Upper lobe of right lung (tissue), 1 donor: ENCODE data around the gene BAD. TPM values are rescaled to one million over a fixed set of nuclear protein-coding genes. Genes with fewer than 3 reads are reported as not detected.

Source experiments
- ATAC-seq: fragments of 200-7000 bp; cut with Tn5 transposase; one replicate; pipeline ENCODE4 v1.9.1; 2020; ENCODE audit warnings: mild to moderate bottlenecking, moderate library complexity
- DNase-seq: peaks from one replicate; pipeline ENCODE4 v3.0.0-alpha.2; 2020
- H3K27ac ChIP-seq: fragments of 200-600 bp; one replicate; pipeline ENCODE4 v1.8.0; 2022
- H3K27me3 ChIP-seq: fragments of 200-600 bp; one replicate; pipeline ENCODE4 v1.8.0; 2022; ENCODE audit warnings: mild to moderate bottlenecking
- H3K36me3 ChIP-seq: fragments of 200-600 bp; one replicate; pipeline ENCODE4 v1.8.0; 2022
- H3K4me1 ChIP-seq: fragments of 200-600 bp; one replicate; pipeline ENCODE4 v1.8.0; 2022
- H3K4me3 ChIP-seq: fragments of 200-600 bp; one replicate; pipeline ENCODE4 v1.8.0; 2022; ENCODE audit warnings: mild to moderate bottlenecking
- H3K9me3 ChIP-seq: fragments of 200-600 bp; one replicate; pipeline ENCODE4 v1.8.0; 2022
- intact Hi-C: fragments of 100-400 bp; cut with DNase I; formaldehyde crosslinking; loops from one replicate; pipeline ENCODE4 v1.11.0; 2022
- total RNA-seq: library from RNA; stranded (reverse); fragmentation: NEBNext Ultra II Directional; extraction: Animal tissue kit (Norgen Biotek cat#: 25700); gene quantifications from one replicate; pipeline ENCODE4 v1.2.1, GENCODE V29; 2021
- TF ChIP-seq, protein P1 (sequence below): fragments of 200-600 bp; IDR thresholded peaks from one replicate; pipeline ENCODE4 v1.8.0; 2022; ENCODE audit warnings: antibody characterized with exemption
- donor health status: DM: no; HTN: yes; CAD: no; lungs with severe emphysema.

Gene BAD
- total RNA-seq, 1 donor from 2014 or later, result 58.9 TPM

DNA sequence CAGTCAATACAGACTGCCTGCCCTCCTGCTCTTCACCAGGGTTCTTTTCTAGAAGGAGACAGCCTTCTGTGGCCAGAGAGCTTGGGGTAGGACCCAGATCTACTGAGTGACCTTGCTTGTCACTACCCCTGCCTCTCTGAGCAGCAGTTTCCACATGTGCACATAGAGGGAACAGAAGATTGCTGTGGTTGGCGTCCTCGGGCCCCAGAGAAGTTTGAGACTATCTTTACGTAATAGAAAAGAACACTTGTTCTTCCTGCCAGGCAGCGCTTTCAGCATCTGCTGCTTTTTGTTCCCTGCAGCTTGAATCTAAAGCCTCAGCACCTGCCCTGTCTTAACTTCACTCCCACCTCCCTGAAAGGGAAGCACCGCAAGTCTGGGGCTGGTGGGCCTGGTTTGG lies 45.5 kb downstream of the BAD start:
- TF ChIP-seq, protein P1, sequence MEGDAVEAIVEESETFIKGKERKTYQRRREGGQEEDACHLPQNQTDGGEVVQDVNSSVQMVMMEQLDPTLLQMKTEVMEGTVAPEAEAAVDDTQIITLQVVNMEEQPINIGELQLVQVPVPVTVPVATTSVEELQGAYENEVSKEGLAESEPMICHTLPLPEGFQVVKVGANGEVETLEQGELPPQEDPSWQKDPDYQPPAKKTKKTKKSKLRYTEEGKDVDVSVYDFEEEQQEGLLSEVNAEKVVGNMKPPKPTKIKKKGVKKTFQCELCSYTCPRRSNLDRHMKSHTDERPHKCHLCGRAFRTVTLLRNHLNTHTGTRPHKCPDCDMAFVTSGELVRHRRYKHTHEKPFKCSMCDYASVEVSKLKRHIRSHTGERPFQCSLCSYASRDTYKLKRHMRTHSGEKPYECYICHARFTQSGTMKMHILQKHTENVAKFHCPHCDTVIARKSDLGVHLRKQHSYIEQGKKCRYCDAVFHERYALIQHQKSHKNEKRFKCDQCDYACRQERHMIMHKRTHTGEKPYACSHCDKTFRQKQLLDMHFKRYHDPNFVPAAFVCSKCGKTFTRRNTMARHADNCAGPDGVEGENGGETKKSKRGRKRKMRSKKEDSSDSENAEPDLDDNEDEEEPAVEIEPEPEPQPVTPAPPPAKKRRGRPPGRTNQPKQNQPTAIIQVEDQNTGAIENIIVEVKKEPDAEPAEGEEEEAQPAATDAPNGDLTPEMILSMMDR, result no peak
- no peak overlapping the region for H3K4me3 ChIP-seq
- peaks cover 43% of the 10 kb centered on the region for H3K4me1 ChIP-seq
- H3K27me3 ChIP-seq, result no peaks in the 10 kb centered on the region
- intact Hi-C loops, result no loop called here
- peak overlapping the region; percentile 98 for H3K27ac ChIP-seq
- DNase-seq (no peak), ATAC-seq (no peak)
- H3K36me3 ChIP-seq, result peaks cover 26% of the 10 kb centered on the region
- no peaks in the 10 kb centered on the region for H3K9me3 ChIP-seq

DNA sequence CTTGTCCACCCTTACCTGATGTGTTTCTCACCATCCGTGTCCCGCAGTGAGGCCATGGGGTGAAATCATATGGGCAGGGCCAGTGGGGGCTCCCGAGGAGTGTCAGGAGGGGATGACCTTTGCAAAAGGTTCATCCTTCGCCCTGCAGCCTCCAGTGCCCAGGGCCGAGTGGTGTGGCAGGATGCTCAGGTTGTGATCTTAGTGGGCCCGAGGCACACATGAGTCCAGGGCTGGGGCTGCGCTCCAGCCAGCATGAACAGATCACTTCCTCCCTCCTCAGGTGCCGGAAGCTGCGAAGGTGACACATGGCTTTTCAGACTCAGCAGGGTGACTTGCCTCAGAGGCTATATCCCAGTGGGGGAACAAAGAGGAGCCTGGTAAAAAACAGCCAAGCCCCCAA lies 46.4 kb downstream of the BAD start:
- intact Hi-C loops, result no loop called here
- DNase-seq (peak; percentile 63), ATAC-seq (no peak)
- no peaks in the 10 kb centered on the region for H3K27me3 ChIP-seq
- no peak overlapping the region for H3K4me3 ChIP-seq
- H3K4me1 ChIP-seq, result peaks cover 49% of the 10 kb centered on the region
- no peaks in the 10 kb centered on the region for H3K9me3 ChIP-seq
- peak overlapping the region; percentile 55 for H3K27ac ChIP-seq
- H3K36me3 ChIP-seq, result peaks cover 17% of the 10 kb centered on the region
- TF ChIP-seq, protein P1, result no peak

DNA sequence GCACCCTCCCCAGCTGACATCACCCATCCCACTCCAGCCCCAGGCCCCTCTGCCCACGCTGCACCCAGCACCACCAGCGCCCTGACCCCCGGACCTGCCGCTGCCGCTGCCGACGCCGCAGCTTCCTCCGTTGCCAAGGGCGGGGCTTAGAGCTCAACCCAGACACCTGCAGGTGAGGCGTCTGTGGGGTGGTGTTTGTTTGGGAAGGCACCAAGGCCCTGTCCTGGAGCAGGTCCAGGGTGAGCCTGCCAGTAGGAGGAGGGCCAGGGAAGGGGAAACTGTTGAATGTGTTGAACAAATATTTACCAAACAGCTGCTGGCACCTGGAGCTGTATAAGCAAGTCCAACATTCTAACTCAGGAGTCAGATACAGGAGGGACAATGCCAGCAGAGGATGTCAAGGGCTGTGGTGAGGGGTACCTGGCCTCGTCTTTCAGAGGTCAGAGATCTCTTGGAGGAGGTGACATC lies 46.9 kb downstream of the BAD start:
- H3K9me3 ChIP-seq, result no peaks in the 10 kb centered on the region
- no peak overlapping the region for H3K4me3 ChIP-seq
- no peaks in the 10 kb centered on the region for H3K27me3 ChIP-seq
- H3K27ac ChIP-seq, result peak overlapping the region; percentile 55
- DNase-seq, result peak; percentile 87
- ATAC-seq, result peak; percentile 1
- peaks cover 47% of the 10 kb centered on the region for H3K4me1 ChIP-seq
- TF ChIP-seq, protein P1, result no peak
- intact Hi-C loops, result no loop called here
- H3K36me3 ChIP-seq, result peaks cover 16% of the 10 kb centered on the region

DNA sequence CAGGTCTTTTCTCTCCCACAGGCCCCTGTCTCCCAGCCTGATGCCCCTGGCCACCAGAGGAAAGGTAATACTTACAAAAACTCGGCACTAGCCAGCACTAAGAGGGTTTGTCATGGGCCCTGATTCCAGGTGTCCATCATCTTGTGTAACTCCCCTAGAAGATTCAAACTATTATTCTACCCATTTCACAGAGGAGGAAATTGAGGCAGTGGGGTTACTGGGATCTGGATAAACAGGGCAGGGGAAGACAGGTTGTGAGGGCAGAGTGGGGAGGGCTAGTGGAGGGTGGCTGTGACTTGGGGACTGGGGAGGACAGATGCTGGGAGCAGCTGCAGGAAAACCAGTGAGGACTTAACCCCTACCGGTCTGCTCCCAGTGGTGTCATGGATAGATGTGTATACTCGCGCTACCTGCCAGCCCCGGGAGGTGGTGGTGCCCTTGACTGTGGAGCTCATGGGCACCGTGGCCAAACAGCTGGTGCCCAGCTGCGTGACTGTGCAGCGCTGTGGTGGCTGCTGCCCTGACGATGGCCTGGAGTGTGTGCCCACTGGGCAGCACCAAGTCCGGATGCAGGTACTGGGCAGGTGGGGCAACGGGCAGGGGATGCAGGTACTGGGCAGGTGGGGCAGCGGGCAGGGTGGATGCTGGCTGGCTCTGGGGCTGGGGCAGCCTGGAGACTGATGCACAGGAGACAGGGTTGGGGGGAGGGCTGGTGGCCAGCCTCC lies 48.9 kb downstream of the BAD start:
- H3K9me3 ChIP-seq, result no peaks in the 10 kb centered on the region
- DNase-seq, result peak; percentile 65
- H3K27me3 ChIP-seq, result no peaks in the 10 kb centered on the region
- peaks cover 49% of the 10 kb centered on the region for H3K4me1 ChIP-seq
- intact Hi-C loops, result no loop called here
- TF ChIP-seq, protein P1, result no peak
- peak overlapping the region; percentile 74 for H3K27ac ChIP-seq
- H3K36me3 ChIP-seq, result peaks cover 16% of the 10 kb centered on the region
- peak overlapping the region; percentile 76 for H3K4me3 ChIP-seq
- ATAC-seq, result no peak

DNA sequence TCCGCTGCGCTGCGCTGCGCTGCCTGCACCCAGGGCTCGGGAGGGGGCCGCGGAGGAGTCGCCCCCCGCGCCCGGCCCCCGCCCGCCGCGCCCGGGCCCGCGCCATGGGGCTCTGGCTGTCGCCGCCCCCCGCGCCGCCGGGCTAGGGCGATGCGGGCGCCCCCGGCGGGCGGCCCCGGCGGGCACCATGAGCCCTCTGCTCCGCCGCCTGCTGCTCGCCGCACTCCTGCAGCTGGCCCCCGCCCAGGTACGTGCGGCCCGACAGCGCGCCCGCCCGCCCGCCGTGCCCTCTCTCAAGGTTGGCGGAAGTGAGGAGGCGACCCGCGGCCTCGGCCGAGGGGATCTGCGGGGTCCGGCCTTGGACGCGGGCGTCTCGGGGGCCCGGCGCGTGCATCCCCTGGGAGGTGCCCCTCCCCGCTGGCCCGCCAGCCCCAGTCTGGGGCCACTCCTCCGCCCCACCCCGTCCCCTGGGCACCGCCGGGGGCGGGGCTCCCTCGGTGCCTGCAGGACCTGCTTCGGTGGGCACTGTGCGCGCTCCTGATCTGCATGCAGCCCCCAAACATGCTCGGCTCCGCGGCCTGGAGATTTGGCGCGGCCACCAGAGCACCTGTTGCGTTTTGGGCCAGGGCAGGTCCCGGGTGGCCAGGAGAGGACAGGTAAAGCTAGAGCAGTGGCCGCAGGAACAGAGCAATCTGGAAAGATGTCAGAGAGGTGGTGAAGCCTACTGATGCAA lies 49.7 kb downstream of the BAD start:
- Histone ChIP-seq H3K27ac (peak overlapping the region; percentile 74), H3K27me3 (no peaks in the 10 kb centered on the region), H3K36me3 (peaks cover 16% of the 10 kb centered on the region), H3K4me1 (peaks cover 45% of the 10 kb centered on the region), H3K4me3 (peak overlapping the region; percentile 76), H3K9me3 (no peaks in the 10 kb centered on the region)
- TF ChIP-seq, protein P1, result no peak
- intact Hi-C loops, result no loop called here
- ATAC-seq (peak; percentile 47), DNase-seq (peak; percentile 83)
